Colonic mucosa (tissue), 4 donors: ENCODE results near the gene SHPK. TPM values are rescaled to one million over a fixed set of nuclear protein-coding genes. Genes with fewer than 3 reads are reported as not detected.

Experiments used
- DNase-seq: peaks from one replicate; pipeline ENCODE4 v3.0.0-alpha.2; 2020
- H3K27ac ChIP-seq: fragments of 200-600 bp; one replicate; pipeline ENCODE4 v1.8.0; 2021
- H3K27me3 ChIP-seq: fragments of 200-600 bp; one replicate; pipeline ENCODE4 v1.8.0; 2021
- H3K36me3 ChIP-seq: fragments of 200-600 bp; one replicate; pipeline ENCODE4 v1.8.0; 2021
- H3K4me1 ChIP-seq: fragments of 200-600 bp; one replicate; pipeline ENCODE4 v1.8.0; 2021; ENCODE audit warnings: mild to moderate bottlenecking
- H3K4me3 ChIP-seq: fragments of 200-600 bp; one replicate; pipeline ENCODE4 v1.8.0; 2021
- H3K9ac ChIP-seq, 2 donors: one replicate each; pipeline ENCODE4 v1.7.0; 2013; ENCODE audit warnings: control low read depth in 2 of 2, low read depth in 2 of 2, low read length in 2 of 2
- H3K9me3 ChIP-seq: fragments of 200-600 bp; one replicate; pipeline ENCODE4 v1.8.0; 2021
- intact Hi-C: fragments of 100-400 bp; cut with DNase I; formaldehyde crosslinking; loops from one replicate; pipeline ENCODE4 v1.14.1; 2022
- total RNA-seq, 2 donors: library from RNA; stranded (reverse); fragmentation: NEBNext Ultra II Directional in 1 of 2; extraction: Animal tissue kit (Norgen Biotek cat#: 25700) in 1 of 2; gene quantifications; one replicate each; pipeline ENCODE4 v1.2.1, GENCODE V29; 2021
- TF ChIP-seq, protein P1 (sequence below): fragments of 200-600 bp; IDR thresholded peaks from one replicate; pipeline ENCODE4 v1.8.0; 2022; ENCODE audit warnings: antibody characterized with exemption, mild to moderate bottlenecking
- donor health status: healthy.
- donor health status: DM: no; HTN: no; CAD: no.
- donor health status: DM: no; HTN: no; CAD: no.

The SHPK gene
- total RNA-seq, 2 donors from 2014 or later: 21.5 to 23.5 TPM

DNA sequence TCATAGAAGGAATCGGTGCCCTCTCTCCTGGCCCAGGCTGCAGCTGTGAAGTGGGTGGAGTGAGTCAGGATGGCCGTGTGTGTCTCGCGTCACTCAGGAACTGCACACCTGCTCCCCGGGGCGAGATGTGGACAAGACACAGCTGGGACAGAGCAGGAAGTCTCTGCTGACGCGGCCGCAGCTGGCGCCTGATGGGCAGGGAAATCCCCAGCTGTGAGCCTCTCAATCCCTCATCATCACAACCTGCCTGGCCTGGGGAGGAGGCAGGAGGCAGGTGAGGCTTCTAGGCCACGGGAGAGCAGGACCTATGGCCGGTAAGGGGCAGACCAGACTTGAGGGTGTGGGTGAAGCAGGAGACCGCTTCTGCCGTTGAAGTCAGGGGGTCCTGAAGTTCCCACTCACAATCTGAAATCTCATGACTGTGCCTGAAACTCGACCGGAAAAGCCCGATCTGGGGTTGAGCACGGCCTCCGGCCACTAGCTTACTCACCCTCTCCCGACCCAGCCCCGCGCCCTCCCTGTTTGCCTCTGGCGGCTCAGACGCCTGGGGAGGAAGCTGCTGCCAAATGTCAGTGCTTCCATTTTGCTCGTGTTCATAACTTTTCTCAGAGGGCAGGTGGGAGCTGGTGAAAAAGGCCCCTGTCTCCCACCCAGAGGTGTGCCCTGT is 77.3 kb downstream of the SHPK start:
- Histone ChIP-seq H3K36me3 (no peaks in the 10 kb centered on the region), H3K4me1 (peaks cover 4% of the 10 kb centered on the region), H3K27me3 (no peaks in the 10 kb centered on the region), H3K9me3 (no peaks in the 10 kb centered on the region), H3K27ac (peak overlapping the region; percentile 60), H3K9ac (peak overlapping the region; percentile 16 to 19), H3K4me3 (no peak overlapping the region)
- intact Hi-C loops: no loop called here
- peak; percentile 53 for DNase-seq
- TF ChIP-seq, protein P1, sequence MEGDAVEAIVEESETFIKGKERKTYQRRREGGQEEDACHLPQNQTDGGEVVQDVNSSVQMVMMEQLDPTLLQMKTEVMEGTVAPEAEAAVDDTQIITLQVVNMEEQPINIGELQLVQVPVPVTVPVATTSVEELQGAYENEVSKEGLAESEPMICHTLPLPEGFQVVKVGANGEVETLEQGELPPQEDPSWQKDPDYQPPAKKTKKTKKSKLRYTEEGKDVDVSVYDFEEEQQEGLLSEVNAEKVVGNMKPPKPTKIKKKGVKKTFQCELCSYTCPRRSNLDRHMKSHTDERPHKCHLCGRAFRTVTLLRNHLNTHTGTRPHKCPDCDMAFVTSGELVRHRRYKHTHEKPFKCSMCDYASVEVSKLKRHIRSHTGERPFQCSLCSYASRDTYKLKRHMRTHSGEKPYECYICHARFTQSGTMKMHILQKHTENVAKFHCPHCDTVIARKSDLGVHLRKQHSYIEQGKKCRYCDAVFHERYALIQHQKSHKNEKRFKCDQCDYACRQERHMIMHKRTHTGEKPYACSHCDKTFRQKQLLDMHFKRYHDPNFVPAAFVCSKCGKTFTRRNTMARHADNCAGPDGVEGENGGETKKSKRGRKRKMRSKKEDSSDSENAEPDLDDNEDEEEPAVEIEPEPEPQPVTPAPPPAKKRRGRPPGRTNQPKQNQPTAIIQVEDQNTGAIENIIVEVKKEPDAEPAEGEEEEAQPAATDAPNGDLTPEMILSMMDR: no peak

Other genes with a start within 250 kb of the SHPK start
- not detected for gene OR3A2, start 249.9 kb downstream of the SHPK start, total RNA-seq
- not detected for gene OR1E1, start 237.8 kb downstream of the SHPK start, total RNA-seq
- gene OR3A3, start 224.9 kb downstream of the SHPK start, total RNA-seq: not detected
- gene OR1E2, start 202.4 kb downstream of the SHPK start, total RNA-seq: not detected
- not detected for gene SPATA22, start 164.4 kb downstream of the SHPK start, total RNA-seq
- 1 to 10 TPM in 1 of 2 donors, under 1 TPM in 1; 0.59 to 2.0 TPM for gene ASPA, start 160.3 kb downstream of the SHPK start, total RNA-seq
- gene TRPV3, start 78.4 kb downstream of the SHPK start, total RNA-seq: 1 to 10 TPM; 2.3 to 7.4 TPM
- 1 to 10 TPM; 2.8 to 8.8 TPM for gene TRPV1, start 26.8 kb downstream of the SHPK start, total RNA-seq
- gene CTNS, start 510 bp upstream of the SHPK start, total RNA-seq: 1 to 10 TPM; 7.9 to 8.1 TPM
- 100 to 1,000 TPM; 148 to 195 TPM for gene TAX1BP3, start 32.3 kb upstream of the SHPK start, total RNA-seq
- 10 to 100 TPM; 38.1 to 61.2 TPM for gene EMC6, start 32.6 kb upstream of the SHPK start, total RNA-seq
- 1 to 10 TPM in 1 of 2 donors, under 1 TPM in 1; 0.93 to 1.5 TPM for gene P2RX5, start 59.9 kb upstream of the SHPK start, total RNA-seq
- gene HASPIN, start 87.7 kb upstream of the SHPK start, total RNA-seq: 10 to 100 TPM in 1 of 2 donors, 1 to 10 TPM in 1; 2.6 to 13.2 TPM
- gene ITGAE, start 164.9 kb upstream of the SHPK start, total RNA-seq: 10 to 100 TPM; 14.7 to 14.9 TPM
- gene NCBP3, start 210.0 kb upstream of the SHPK start, total RNA-seq: 10 to 100 TPM; 31.3 to 41.2 TPM